GM19025 (cell line): Measurements from ENCODE around the gene TLCD1.

Source experiments
- ATAC-seq: cut with Tn5 transposase; IDR thresholded peaks from one replicate; pipeline ENCODE4 v1.9.1; 2021; ENCODE audit warnings: mild to moderate bottlenecking, low read depth, moderate library complexity; ENCODE audit not compliant: unreplicated experiment

Gene TLCD1

GRCh38 chr17:28726226-28726626, at the start of gene TLCD1:
TLCD1 (minus strand) TSS chr17:28726233; CDS start chr17:28726097, 136 bp downstream.
- no peak for ATAC-seq

DNA sequence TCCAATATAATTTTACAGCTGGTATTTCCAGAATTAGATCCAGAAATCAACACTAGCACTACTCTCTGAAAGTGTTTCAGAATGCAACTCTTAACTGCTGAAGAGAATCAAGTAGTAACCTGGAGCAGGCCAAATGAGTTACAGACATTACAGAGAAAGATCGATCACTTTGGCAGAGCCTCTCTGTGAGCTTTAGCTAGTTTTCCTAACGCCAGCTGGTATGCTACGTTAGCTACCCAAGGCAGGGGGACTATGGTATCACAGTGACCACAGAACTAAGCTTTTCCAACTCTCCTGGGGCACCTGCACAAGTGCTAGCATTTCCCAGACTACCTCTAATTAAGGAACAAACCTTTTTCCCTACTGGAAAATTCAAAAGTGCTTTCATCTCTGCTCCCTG, 48.2 kb upstream of the TLCD1 start:
- ATAC-seq: no peak

DNA sequence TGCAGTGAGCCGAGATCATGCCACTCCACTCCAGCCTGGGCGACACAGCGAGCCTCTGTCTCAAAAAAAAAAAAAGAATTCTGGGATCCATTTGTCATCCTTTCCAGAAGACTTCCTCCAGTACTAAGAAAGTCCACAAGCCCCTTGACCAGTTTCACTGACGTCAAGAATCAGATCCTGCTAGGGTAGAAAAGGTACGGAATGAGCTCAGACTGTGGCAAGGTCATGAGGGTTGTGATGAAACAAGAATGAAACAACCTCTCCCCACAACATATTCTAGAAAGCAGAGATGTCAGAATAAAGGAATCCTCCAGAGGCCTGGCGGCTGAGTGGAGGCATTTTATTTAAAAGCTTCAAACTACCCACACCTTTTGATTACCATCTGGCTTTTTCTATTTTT, 47.7 kb upstream of the TLCD1 start:
- ATAC-seq: no peak

DNA sequence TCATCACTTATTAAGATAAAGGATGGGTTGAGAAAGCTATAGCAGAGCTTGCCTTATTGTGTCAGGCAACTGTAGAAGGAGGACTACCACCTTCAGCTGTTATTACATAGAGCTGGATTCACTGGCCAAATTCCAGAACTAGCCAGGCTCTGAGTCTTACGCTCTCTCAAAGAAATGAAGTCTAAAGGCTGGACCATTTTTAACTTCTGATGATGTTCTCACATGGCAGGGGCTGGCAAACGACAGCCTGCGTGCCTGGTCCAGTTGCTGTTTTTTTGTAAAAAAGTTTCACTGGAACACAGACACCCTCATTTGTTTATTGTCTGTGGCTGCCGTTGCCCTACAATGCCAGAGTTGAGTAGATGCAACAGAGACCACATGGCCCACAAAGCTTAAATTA, 39.0 kb upstream of the TLCD1 start:
- ATAC-seq: no peak

- no peak for ATAC-seq
These were observed 37.8 kb upstream of the TLCD1 start for GRCh38 chr17:28763804-28764266.

- ATAC-seq: no peak
These were observed 37.2 kb upstream of the TLCD1 start for GRCh38 chr17:28763137-28763799.

GRCh38 chr17:28760601-28761562, 34.8 kb upstream of the TLCD1 start:
- no peak for ATAC-seq

GRCh38 chr17:28759256-28759865, 33.3 kb upstream of the TLCD1 start:
- no peak for ATAC-seq

GRCh38 chr17:28758411-28759121, 32.5 kb upstream of the TLCD1 start:
- no peak for ATAC-seq

GRCh38 chr17:28756049-28756804, 30.2 kb upstream of the TLCD1 start:
- ATAC-seq: no peak

DNA sequence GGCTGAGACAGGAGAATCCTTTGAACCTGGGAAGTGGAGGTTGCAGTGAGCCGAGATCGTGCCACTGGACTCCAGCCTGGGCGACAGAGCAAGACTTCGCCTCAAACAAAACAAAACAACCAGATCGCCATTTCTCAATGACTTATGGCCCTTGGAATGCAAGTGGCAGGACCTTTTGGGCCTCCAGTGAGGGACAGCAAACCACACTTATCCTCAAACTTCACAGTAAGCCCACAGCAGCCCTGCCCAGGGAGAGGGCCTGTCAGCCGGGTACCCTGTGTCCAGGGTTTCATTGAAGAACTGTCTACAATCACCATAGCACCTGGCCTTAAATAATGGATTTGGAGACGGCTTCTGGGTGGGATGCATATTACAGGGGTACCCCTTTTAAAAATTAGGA, 29.5 kb upstream of the TLCD1 start:
- no peak for ATAC-seq

GRCh38 chr17:28751600-28752366, 25.8 kb upstream of the TLCD1 start:
- ATAC-seq: no peak

DNA sequence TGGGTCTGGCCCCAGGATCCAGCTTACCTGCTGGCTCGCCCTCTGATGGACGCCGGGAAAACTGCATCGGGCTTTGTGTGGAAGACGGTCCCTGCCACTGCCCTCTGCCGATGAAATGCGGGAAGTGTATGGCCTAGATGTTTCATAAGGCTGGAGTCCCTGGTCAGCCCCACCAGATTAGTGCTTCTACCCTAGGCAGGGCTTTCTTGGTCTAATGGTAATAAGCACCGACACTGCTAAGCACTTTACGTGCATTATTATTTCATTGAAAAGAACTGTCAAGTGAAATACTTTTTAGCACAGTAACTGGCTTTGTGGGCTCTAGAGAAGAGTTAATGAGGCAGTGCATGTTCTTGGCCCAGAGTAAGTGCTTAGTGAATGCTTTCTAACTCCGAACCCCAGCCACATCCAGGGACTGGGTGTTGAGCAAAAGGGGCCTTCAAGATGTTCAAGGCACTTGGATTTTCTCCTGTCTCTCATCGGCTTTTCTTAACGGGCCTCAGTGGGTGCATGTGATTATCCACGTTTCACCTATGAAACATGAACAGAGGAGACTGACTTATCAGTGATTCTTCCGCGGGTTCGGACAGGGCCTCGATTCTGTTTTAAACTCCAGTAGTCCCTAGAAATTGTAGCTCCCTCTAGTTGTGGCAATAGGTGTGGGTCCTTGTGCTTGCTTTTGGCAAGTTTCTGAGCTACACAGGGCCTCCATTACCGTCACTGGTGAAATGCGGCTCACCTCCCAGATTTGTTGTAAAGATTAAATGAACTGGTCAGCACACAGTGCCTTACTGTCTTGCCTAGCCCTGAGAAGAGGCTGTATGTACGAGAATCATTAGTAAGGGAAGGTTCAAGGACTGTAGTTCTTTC, 24.4 kb upstream of the TLCD1 start:
- ATAC-seq: peak; percentile 56

- no peak for ATAC-seq
These were observed 23.6 kb upstream of the TLCD1 start for GRCh38 chr17:28749516-28750177.

- no peak for ATAC-seq
These were observed 23.0 kb upstream of the TLCD1 start for GRCh38 chr17:28748852-28749515.

GRCh38 chr17:28747801-28748750, 22.0 kb upstream of the TLCD1 start:
- no peak for ATAC-seq
